Ishikawa (cell line): ENCODE measurements around the gene NLRP1.

Experiments used
- CEBPB ChIP-seq: IDR thresholded peaks from 2 replicates; pipeline ENCODE4 v1.6.1; 2012
- CREB1 ChIP-seq: IDR thresholded peaks from 2 replicates; pipeline ENCODE4 v1.6.1; 2012; ENCODE audit warnings: low read depth
- EGR1 ChIP-seq: IDR thresholded peaks from 2 replicates; pipeline ENCODE4 v1.6.1; 2012
- EP300 ChIP-seq: IDR thresholded peaks from 2 replicates; pipeline ENCODE4 v1.6.1; 2012; ENCODE audit warnings: borderline replicate concordance
- FOXM1 ChIP-seq: IDR thresholded peaks from 2 replicates; pipeline ENCODE4 v1.6.1; 2012; ENCODE audit warnings: low read depth, borderline replicate concordance
- MAX ChIP-seq: IDR thresholded peaks from 2 replicates; pipeline ENCODE4 v1.6.1; 2012
- NFIC ChIP-seq: IDR thresholded peaks from 2 replicates; pipeline ENCODE4 v1.6.1; 2012
- RAD21 ChIP-seq: IDR thresholded peaks from 2 replicates; pipeline ENCODE4 v1.6.1; 2012; ENCODE audit warnings: low read depth
- REST ChIP-seq: IDR thresholded peaks from 2 replicates; pipeline ENCODE4 v1.6.1; 2012; ENCODE audit warnings: low read depth, mild to moderate bottlenecking
- TAF1 ChIP-seq: IDR thresholded peaks from 2 replicates; pipeline ENCODE4 v1.6.1; 2012; ENCODE audit warnings: low read depth, mild to moderate bottlenecking
- TCF12 ChIP-seq: IDR thresholded peaks from 2 replicates; pipeline ENCODE4 v1.6.1; 2012; ENCODE audit warnings: low read depth
- TEAD4 ChIP-seq: IDR thresholded peaks from 2 replicates; pipeline ENCODE4 v1.6.1; 2012
- USF1 ChIP-seq: IDR thresholded peaks from 2 replicates; pipeline ENCODE4 v1.6.1; 2012
- YY1 ChIP-seq: IDR thresholded peaks from 2 replicates; pipeline ENCODE4 v1.6.1; 2012; ENCODE audit warnings: low read depth
- ZBTB7A ChIP-seq: IDR thresholded peaks from 2 replicates; pipeline ENCODE4 v1.6.1; 2012; ENCODE audit warnings: low read depth

Gene NLRP1

DNA sequence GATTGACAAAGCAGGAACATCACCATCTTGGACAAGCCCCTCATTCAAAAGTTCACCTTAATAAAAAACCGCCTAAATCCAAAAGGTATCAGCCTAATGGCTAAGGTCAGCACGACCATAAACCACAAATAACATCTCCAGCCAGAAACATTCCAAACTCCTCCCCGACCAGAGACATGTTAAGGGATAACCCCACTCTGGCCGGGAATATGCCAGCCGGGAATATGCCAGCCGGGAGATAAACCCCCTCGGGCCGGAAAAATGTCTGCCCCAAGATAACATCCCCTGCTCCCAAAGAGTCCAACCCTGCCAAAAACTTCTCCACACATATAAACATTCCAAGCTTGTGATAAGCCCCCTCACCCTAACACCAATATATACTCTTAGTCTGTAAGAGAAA, 116.9 kb downstream of the NLRP1 start:
- TF ChIP-seq CREB1 (no peak), REST (no peak), FOXM1 (no peak), NFIC (no peak), CEBPB (no peak), EGR1 (no peak), RAD21 (no peak), TEAD4 (no peak), EP300 (no peak), ZBTB7A (no peak), MAX (no peak), TAF1 (no peak), USF1 (no peak), YY1 (no peak), TCF12 (no peak)

GRCh38 chr17:5466295-5466694, 118.0 kb downstream of the NLRP1 start:
- TF ChIP-seq EGR1: no peak
- no peak for TF ChIP-seq ZBTB7A
- TF ChIP-seq RAD21: no peak

DNA sequence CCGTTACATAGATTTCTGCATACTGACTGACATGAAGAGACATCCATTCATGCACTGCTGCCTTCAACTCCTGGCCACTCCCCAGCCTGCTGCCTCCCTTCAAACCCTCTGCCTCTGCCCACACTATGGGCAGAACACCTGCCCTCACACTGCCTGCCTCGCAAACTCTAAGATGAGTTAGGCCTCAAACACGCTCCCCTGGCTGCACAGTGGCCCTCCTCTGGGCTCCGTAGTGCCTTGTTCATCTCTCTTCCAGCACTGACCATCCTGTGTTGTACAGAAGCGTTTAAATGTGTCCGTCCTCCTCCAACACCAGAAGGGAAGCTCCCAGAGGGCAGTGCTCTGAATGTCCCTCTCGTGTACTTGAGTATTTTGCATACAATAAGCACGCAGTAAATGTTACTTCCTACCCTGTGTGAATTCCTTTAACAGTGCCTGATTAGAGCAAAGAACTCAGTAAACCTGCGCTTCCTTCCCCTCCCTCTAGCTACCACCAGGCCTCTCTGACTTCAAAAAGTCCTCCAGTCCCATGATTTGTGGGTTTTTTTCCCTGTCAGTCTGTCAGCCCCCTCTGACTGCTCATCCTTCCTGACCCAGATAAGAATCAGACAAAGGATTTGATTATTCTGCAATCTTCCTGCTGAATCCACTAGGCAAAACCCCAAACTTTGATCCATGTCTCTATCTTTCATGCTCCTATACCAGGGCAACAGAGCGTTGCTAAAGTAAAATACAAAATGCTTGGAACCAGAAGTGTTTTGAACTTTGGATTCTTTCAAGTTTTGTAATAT, 119.4 kb downstream of the NLRP1 start:
- TF ChIP-seq YY1: no peak
- no peak for TF ChIP-seq FOXM1
- no peak for TF ChIP-seq EP300
- TF ChIP-seq ZBTB7A: no peak
- no peak for TF ChIP-seq NFIC
- no peak for TF ChIP-seq EGR1
- TF ChIP-seq RAD21: no peak
- TF ChIP-seq USF1: no peak
- no peak for TF ChIP-seq CREB1
- TF ChIP-seq MAX: no peak
- TF ChIP-seq TAF1: no peak
- no peak for TF ChIP-seq TCF12
- TF ChIP-seq REST: no peak
- TF ChIP-seq CEBPB: no peak
- TF ChIP-seq TEAD4: no peak
